Keratinocyte (primary cell): ENCODE measurements around the gene TMEM235. TPM values are rescaled to one million over a fixed set of nuclear protein-coding genes. Genes with fewer than 3 reads are reported as not detected.

Experiments used
- DNase-seq: peaks from one replicate; pipeline ENCODE4 v3.0.0-alpha.2; 2011; ENCODE audit warnings: low read depth, missing footprints, low spot score
- FAIRE-seq: peaks from 2 replicates; lab custom pipeline; 2011; peaks lifted over from hg19 to GRCh38; lab: Jason Lieb, UNC
- H2AFZ ChIP-seq: 2 replicates; pipeline ENCODE4 v1.6.0; 2012; ENCODE audit warnings: low read length, control low read depth, inconsistent platforms; ENCODE audit not compliant: control insufficient read depth
- H3K27ac ChIP-seq: 2 replicates; pipeline ENCODE4 v1.5.1; 2011; ENCODE audit warnings: low read length; ENCODE audit not compliant: control insufficient read depth, insufficient read depth
- H3K27me3 ChIP-seq: 3 replicates; pipeline ENCODE4 v1.6.0; 2011; ENCODE audit warnings: low read length; ENCODE audit not compliant: control insufficient read depth, insufficient read depth; ENCODE audit errors: extremely low read depth
- H3K36me3 ChIP-seq, 2 experiments: 2 replicates in 1 of 2; 3 replicates in 1 of 2; pipeline ENCODE4 v1.5.1; 2011; ENCODE audit warnings: low read length in 2 of 2, mild to moderate bottlenecking in 1 of 2; ENCODE audit not compliant: control insufficient read depth in 2 of 2, insufficient read depth in 2 of 2; ENCODE audit errors: extremely low read depth in 1 of 2
- H3K4me1 ChIP-seq: 3 replicates; pipeline ENCODE4 v1.5.1; 2011; ENCODE audit warnings: low read length; ENCODE audit not compliant: control insufficient read depth, insufficient read depth; ENCODE audit errors: extremely low read depth
- H3K4me2 ChIP-seq: 3 replicates; pipeline ENCODE4 v1.6.0; 2011; ENCODE audit warnings: low read depth, low read length; ENCODE audit not compliant: control insufficient read depth, insufficient read depth; ENCODE audit errors: extremely low read depth
- H3K4me3 ChIP-seq, 3 experiments: fragments of 200-600 bp in 1 of 3; sonication (generic) in 1 of 3; 2 replicates in 2 of 3; 3 replicates in 1 of 3; pipeline ENCODE4 v1.5.1; 2011 to 2016; ENCODE audit warnings: low read length in 3 of 3, mild to moderate bottlenecking in 3 of 3, control low read depth in 2 of 3, inconsistent platforms in 1 of 3, low read depth in 1 of 3, mixed read lengths in 1 of 3, mixed run types in 1 of 3, moderate library complexity in 1 of 3; ENCODE audit not compliant: control insufficient read depth in 2 of 3, insufficient read depth in 2 of 3; ENCODE audit errors: extremely low read depth in 1 of 3
- H3K79me2 ChIP-seq: 2 replicates; pipeline ENCODE4 v1.6.0; 2012; ENCODE audit warnings: low read length; ENCODE audit not compliant: control insufficient read depth, insufficient read depth
- H3K9ac ChIP-seq: 3 replicates; pipeline ENCODE4 v1.6.0; 2011; ENCODE audit warnings: low read length; ENCODE audit not compliant: control insufficient read depth, insufficient read depth; ENCODE audit errors: extremely low read depth
- H3K9me1 ChIP-seq: 3 replicates; pipeline ENCODE4 v1.6.0; 2011; ENCODE audit warnings: low read length; ENCODE audit not compliant: control insufficient read depth, insufficient read depth; ENCODE audit errors: extremely low read depth
- H3K9me3 ChIP-seq: 2 replicates; pipeline ENCODE4 v1.5.1; 2012; ENCODE audit warnings: low read depth, low read length; ENCODE audit not compliant: control insufficient read depth
- H4K20me1 ChIP-seq: 3 replicates; pipeline ENCODE4 v1.6.0; 2011; ENCODE audit warnings: low read length; ENCODE audit not compliant: control insufficient read depth, insufficient read depth; ENCODE audit errors: extremely low read depth
- EZH2 ChIP-seq: IDR thresholded peaks from one replicate; pipeline ENCODE4 v1.6.1; 2012; ENCODE audit warnings: inconsistent platforms, mild to moderate bottlenecking, low read length, moderate library complexity
- dilution Hi-C: fragments of 300-500 bp; cut with MboI; formaldehyde crosslinking; loops from one replicate; pipeline ENCODE4 v1.7.0; 2020; ENCODE audit warnings: low sequenced_read_pairs; ENCODE audit not compliant: extremely low pct_ligation_motif_present
- polyA plus RNA-seq, 5 experiments: library from polyadenylated mRNA; depleted of rRNA in 3 of 5; stranded (reverse) in 3 of 5; stranded (forward) in 1 of 5; unstranded in 1 of 5; fragments of >200 nt; gene quantifications; 1 replicate in 1 of 5; 2 replicates in 3 of 5; 3 replicates in 1 of 5; pipeline versions ENCODE4 v1.2.1 to v1.2.3, GENCODE V29; 2011 to 2012; ENCODE audit warnings: missing spikeins in 2 of 5, low read depth in 1 of 5, low replicate concordance in 1 of 5
- TF ChIP-seq, protein P1 (sequence below), 3 experiments: IDR thresholded peaks in 1 of 3; conservative IDR thresholded peaks in 1 of 3; optimal IDR thresholded peaks in 1 of 3; 2 replicates in 2 of 3; 3 replicates in 1 of 3; pipeline versions ENCODE3 to v1.5.1; 2011; ENCODE audit warnings: low read length in 3 of 3, mild to moderate bottlenecking in 3 of 3, moderate library complexity in 2 of 3, control low read depth in 1 of 3, inconsistent platforms in 1 of 3; ENCODE audit not compliant: insufficient read depth in 2 of 3; ENCODE audit errors: extremely low read depth in 1 of 3

Gene TMEM235
- polyA plus RNA-seq, 1 donor (not counting 4 experiments of a cell fraction or from before 2014, with no cell fraction given) = not detected

DNA sequence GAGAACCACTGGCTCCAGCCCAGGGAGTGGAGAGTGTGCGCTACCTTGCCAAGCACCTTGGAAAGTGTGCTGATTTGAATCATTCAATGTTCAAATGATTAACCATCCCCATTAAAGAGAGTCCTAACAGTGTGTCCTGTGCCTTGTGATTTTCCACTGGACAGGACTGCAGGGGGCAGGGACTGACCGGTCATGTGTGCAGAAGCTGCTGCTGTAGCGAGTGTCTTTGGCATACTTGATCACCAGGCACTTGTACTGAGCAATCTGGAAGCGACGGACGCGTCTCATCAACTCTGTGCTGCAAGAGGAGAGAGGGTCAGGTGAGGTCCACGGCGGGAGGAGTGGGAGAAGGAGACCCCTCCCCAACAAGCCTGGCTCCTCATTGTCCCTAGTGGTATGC is 46.6 kb upstream of the TMEM235 start:
- TF ChIP-seq, protein P1, sequence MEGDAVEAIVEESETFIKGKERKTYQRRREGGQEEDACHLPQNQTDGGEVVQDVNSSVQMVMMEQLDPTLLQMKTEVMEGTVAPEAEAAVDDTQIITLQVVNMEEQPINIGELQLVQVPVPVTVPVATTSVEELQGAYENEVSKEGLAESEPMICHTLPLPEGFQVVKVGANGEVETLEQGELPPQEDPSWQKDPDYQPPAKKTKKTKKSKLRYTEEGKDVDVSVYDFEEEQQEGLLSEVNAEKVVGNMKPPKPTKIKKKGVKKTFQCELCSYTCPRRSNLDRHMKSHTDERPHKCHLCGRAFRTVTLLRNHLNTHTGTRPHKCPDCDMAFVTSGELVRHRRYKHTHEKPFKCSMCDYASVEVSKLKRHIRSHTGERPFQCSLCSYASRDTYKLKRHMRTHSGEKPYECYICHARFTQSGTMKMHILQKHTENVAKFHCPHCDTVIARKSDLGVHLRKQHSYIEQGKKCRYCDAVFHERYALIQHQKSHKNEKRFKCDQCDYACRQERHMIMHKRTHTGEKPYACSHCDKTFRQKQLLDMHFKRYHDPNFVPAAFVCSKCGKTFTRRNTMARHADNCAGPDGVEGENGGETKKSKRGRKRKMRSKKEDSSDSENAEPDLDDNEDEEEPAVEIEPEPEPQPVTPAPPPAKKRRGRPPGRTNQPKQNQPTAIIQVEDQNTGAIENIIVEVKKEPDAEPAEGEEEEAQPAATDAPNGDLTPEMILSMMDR (optimal IDR thresholded peaks at IDR 0.05 in 1 of 3, IDR thresholded peaks at IDR 0.05 in 1 of 3, conservative IDR thresholded peaks at IDR 0.05 in 1 of 3; ENCODE audit: extremely low read depth in 1 of 3, insufficient read depth in 2 of 3, low read length in 3 of 3) = no peak
- no peak for TF ChIP-seq EZH2
- no peak overlapping the region for H3K4me2 ChIP-seq
- H3K4me1 ChIP-seq = peaks cover 8% of the 10 kb centered on the region
- no peak overlapping the region for H3K9ac ChIP-seq
- no peaks in the 10 kb centered on the region for H3K27me3 ChIP-seq
- H2AFZ ChIP-seq = no peak overlapping the region
- dilution Hi-C loops = no loop called here
- DNase-seq (no peak), FAIRE-seq (no peak)
- no peaks in the 10 kb centered on the region for H3K9me1 ChIP-seq
- no peaks in the 10 kb centered on the region for H4K20me1 ChIP-seq
- no peak overlapping the region for H3K4me3 ChIP-seq
- H3K79me2 ChIP-seq = peaks cover 10% of the 10 kb centered on the region
- peaks cover 0 to 17% of the 10 kb centered on the region in 2 experiments for H3K36me3 ChIP-seq
- H3K27ac ChIP-seq = no peak overlapping the region
- no peaks in the 10 kb centered on the region for H3K9me3 ChIP-seq

DNA sequence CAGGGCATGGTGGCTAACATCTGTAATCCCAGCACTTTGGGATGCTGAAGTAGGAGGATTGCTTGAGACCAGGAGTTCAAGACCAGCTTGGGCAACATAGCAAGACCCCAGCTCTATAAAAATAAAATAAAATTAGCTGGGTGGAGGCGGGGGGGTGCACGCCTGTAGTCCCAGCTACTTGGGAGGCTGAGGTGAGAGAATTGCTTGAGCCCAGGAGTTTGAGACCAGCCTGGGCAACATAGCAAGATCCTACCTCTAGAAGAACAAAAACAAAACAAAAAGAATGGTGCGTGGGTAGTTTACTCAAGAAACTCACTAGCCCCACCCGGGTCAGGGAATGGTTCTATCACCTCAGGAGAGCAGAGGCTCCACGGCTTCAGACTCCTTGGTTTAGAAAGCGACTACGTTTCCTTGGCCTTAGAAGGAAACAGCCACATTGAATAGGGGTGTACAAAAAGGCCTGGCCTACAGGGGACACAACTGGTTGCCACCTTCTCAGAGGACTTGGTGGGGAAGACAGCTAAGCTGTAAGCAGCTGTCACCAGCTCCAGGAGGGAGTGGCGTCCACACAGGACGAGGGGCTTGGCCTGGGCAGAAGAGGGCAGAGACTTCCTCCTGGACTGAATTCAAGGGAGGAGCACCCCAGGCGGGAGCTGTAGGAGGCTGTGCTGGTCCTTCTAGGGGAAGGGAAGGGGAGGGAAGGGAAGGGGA is 45.3 kb upstream of the TMEM235 start:
- Histone ChIP-seq H3K9me3 (no peaks in the 10 kb centered on the region), H4K20me1 (no peaks in the 10 kb centered on the region), H3K79me2 (peaks cover 10% of the 10 kb centered on the region), H3K9me1 (no peaks in the 10 kb centered on the region), H3K27me3 (no peaks in the 10 kb centered on the region), H3K4me2 (peak overlapping the region; percentile 85), H3K4me3 (peak overlapping the region; percentile 15 to 77 (median 54)), H2AFZ (peak overlapping the region; percentile 11), H3K4me1 (peaks cover 8% of the 10 kb centered on the region), H3K27ac (no peak overlapping the region), H3K36me3 (peaks cover 5 to 17% of the 10 kb centered on the region in 2 experiments), H3K9ac (peak overlapping the region; percentile 80)
- DNase-seq = no peak
- TF ChIP-seq, protein P1 (optimal IDR thresholded peaks at IDR 0.05 in 1 of 3, IDR thresholded peaks at IDR 0.05 in 1 of 3, conservative IDR thresholded peaks at IDR 0.05 in 1 of 3; ENCODE audit: extremely low read depth in 1 of 3, insufficient read depth in 2 of 3, low read length in 3 of 3) = no peak
- TF ChIP-seq EZH2 = no peak
- FAIRE-seq = no peak
- dilution Hi-C loops = no loop called here
